Measurements from ENCODE around the gene CTCF.

DNA sequence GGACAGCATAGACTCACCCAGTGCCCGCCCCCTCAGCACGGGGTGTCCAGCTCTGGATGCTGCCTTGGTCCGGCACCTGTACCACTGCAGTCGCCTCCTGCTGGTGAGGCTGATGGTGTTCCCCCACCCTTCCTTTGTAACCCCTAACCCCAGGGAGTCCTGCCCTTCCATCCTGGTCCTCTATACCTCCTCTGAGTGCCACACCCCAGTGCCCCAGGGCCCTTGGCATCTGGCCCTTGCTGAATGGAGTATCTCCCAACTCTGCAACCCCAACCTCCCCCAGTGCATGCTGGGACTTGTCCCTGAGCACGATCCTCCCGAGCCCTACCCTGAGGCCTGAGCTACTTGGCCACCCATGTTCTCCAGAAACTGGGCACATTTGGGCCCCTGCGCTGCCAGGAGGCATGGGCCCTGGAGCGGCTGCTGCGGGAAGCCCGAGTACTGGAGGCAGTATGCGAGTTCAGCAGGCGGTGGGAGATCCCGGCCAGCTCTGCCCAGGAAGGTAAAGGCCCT, 17.9 kb upstream of the CTCF start:
- TF ChIP-seq POLR2AphosphoS5 (IDR thresholded peaks at IDR 0.05; ENCODE audit: insufficient read depth, low read depth, low read length) (no peak), EZH2 (IDR thresholded peaks at IDR 0.05; ENCODE audit: borderline replicate concordance, low read depth, low read length, severe bottlenecking) (no peak)
- TF ChIP-seq, protein P1, sequence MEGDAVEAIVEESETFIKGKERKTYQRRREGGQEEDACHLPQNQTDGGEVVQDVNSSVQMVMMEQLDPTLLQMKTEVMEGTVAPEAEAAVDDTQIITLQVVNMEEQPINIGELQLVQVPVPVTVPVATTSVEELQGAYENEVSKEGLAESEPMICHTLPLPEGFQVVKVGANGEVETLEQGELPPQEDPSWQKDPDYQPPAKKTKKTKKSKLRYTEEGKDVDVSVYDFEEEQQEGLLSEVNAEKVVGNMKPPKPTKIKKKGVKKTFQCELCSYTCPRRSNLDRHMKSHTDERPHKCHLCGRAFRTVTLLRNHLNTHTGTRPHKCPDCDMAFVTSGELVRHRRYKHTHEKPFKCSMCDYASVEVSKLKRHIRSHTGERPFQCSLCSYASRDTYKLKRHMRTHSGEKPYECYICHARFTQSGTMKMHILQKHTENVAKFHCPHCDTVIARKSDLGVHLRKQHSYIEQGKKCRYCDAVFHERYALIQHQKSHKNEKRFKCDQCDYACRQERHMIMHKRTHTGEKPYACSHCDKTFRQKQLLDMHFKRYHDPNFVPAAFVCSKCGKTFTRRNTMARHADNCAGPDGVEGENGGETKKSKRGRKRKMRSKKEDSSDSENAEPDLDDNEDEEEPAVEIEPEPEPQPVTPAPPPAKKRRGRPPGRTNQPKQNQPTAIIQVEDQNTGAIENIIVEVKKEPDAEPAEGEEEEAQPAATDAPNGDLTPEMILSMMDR (IDR thresholded peaks at IDR 0.05; ENCODE audit: extremely low read depth in 1 of 2, insufficient read depth in 1 of 2, low read depth in 1 of 2, low read length in 2 of 2), result peak in 1 of 2 donors; percentile 24

All from endothelial cell of umbilical vein (primary cell).